Activated naive CD4-positive, alpha-beta T cell treated with anti-CD3 and anti-CD28 coated beads, Interleukin-2, amount 50 U/mL, for 24 hours (primary cell): Measurements from ENCODE around the gene OR2F2.

ENCODE experiments used
- H3K27ac Mint-ChIP-seq: one replicate; pipeline ENCODE4 v1.8.0; 2021; ENCODE audit warnings: mild to moderate bottlenecking, mixed read lengths
- H3K27me3 Mint-ChIP-seq: one replicate; pipeline ENCODE4 v1.8.0; 2021; ENCODE audit warnings: mixed read lengths
- H3K36me3 Mint-ChIP-seq: one replicate; pipeline ENCODE4 v1.8.0; 2021; ENCODE audit warnings: mixed read lengths
- H3K4me1 Mint-ChIP-seq: one replicate; pipeline ENCODE4 v1.8.0; 2021; ENCODE audit warnings: mixed read lengths
- H3K4me3 Mint-ChIP-seq: one replicate; pipeline ENCODE4 v1.8.0; 2021; ENCODE audit warnings: mild to moderate bottlenecking, mixed read lengths
- H3K9me3 Mint-ChIP-seq: one replicate; pipeline ENCODE4 v1.8.0; 2021; ENCODE audit warnings: mixed read lengths

OR2F2 gene

DNA sequence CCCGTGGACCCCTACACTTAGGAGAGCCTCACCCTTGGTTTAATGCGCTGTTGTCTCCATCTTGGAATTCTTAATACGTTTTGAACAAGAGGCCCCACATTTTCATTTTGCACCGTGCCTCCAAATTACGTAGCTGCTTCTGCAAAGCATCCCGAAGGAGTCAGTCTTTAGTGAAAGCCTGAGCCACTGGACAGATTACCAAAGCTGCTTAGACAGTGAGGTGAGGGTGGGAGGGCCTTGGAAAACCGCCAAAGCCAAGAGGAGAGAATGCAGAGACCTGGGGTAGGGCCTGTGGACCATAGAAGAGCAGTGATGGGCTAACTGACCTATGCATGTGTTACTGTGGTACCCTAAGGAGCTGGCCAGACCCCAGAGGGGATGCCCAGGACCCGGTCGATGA, 28.9 kb upstream of the OR2F2 start:
- H3K36me3 Mint-ChIP-seq: no peaks in the 10 kb centered on the region

DNA sequence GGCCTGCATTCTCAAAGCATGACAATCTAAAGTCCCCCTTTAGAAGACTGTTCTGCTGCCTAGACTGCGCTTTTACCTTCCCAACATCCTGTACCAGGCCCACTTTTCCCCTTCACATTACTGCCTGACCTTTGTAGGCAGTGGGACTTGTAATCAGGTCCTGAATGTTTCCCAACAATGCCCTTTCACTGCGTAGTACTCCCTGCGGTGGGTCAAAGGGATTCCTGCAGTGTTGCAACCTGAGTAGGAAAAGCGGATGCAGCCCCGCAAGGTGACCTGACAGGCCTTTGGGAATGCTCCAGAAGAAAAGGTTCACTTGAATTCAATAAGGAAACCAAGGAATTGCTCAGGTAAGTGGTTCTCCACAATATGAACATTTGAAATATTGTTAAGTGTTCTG, 28.1 kb upstream of the OR2F2 start:
- H3K27me3 Mint-ChIP-seq: no peaks in the 10 kb centered on the region
- peaks cover 4% of the 10 kb centered on the region for H3K4me1 Mint-ChIP-seq
- no peaks in the 10 kb centered on the region for H3K9me3 Mint-ChIP-seq
- no peak overlapping the region for H3K4me3 Mint-ChIP-seq
- no peak overlapping the region for H3K27ac Mint-ChIP-seq
- H3K36me3 Mint-ChIP-seq: no peaks in the 10 kb centered on the region

More for the DNA sequence above, 28.9 kb upstream of the OR2F2 start:
- Mint-ChIP-seq H3K9me3 (no peaks in the 10 kb centered on the region), H3K4me3 (no peak overlapping the region), H3K27ac (no peak overlapping the region), H3K27me3 (no peaks in the 10 kb centered on the region), H3K4me1 (peaks cover 9% of the 10 kb centered on the region)

DNA sequence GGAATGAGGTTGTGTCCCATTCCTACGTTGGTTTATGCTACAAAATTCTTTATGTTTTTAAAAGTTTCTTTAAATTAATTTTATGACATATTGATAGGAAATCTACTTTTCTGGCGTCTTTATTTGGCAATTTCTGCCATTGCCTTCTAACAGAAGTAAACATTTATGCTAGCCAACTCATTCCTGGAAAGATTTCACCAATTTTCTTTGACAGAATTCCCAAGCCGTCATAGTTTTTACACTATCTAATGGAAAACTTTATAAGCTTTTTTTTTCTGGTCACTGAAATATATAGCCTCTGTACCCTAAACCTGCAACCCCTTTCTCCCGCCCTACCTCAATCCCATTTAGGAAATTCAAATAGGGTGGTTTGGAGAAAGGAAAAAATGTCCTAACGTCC, 26.9 kb upstream of the OR2F2 start:
- Mint-ChIP-seq H3K4me3 (no peak overlapping the region), H3K36me3 (no peaks in the 10 kb centered on the region), H3K27me3 (no peaks in the 10 kb centered on the region), H3K4me1 (no peaks in the 10 kb centered on the region), H3K9me3 (no peaks in the 10 kb centered on the region), H3K27ac (no peak overlapping the region)

DNA sequence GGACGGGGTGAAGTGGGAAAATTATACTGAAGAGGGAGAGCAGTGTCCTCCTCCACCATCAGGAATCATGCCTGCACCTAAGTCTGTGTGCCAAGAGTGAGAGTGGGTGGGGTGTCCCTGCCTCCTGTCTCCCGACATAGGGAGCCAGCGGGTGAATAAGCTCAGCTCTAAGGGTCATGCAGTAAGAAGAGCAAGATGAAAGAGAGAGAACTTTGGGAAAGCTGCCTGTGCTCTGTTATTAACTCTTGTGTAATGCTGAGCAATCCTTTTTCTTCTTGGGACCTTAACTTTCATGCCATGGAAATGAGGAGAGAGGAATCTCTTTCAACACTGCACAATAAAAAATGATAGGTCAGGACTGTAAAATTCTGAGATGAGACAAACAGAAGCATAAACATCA, 25.2 kb upstream of the OR2F2 start:
- no peaks in the 10 kb centered on the region for H3K9me3 Mint-ChIP-seq
- no peaks in the 10 kb centered on the region for H3K4me1 Mint-ChIP-seq
- H3K27me3 Mint-ChIP-seq: no peaks in the 10 kb centered on the region
- H3K4me3 Mint-ChIP-seq: no peak overlapping the region
- H3K27ac Mint-ChIP-seq: no peak overlapping the region
- no peaks in the 10 kb centered on the region for H3K36me3 Mint-ChIP-seq

DNA sequence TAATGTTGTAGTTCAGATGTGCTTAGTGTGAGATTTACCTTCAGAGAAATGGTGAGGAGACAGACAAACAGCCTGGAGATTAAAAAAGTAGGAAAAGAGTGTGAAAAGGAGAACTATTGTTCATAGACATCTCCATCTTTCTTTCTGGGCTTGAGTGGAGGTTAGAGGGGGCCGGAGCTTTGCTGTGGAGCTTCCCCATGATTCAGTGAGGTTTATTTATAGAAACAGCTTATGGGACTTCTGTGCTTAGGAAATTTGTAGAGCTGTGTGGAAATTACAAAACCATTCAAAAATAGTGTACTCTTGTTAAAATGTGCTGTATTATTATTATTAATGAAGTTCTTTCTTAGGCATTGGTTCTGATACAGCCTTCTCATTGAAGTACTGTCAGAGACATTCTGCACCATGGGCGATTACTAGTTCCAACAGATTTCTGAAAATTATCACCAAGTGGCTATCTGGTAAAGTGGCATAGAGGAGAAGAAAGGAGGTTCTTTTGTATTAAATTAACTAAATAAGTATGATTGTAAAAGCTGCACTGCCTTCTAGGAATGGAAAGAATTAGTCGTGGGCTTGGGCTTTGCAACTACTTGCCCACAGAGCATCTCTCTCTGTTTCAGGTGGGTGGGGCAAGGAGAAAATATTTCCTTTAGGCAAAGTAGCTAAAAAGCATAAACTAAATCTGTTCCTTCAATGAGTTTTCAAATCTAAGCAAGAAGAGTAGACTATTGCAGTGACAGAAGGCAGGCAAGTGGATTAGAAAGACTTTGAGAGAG, 24.4 kb upstream of the OR2F2 start:
- peaks cover 2% of the 10 kb centered on the region for H3K27me3 Mint-ChIP-seq
- H3K9me3 Mint-ChIP-seq: no peaks in the 10 kb centered on the region

DNA sequence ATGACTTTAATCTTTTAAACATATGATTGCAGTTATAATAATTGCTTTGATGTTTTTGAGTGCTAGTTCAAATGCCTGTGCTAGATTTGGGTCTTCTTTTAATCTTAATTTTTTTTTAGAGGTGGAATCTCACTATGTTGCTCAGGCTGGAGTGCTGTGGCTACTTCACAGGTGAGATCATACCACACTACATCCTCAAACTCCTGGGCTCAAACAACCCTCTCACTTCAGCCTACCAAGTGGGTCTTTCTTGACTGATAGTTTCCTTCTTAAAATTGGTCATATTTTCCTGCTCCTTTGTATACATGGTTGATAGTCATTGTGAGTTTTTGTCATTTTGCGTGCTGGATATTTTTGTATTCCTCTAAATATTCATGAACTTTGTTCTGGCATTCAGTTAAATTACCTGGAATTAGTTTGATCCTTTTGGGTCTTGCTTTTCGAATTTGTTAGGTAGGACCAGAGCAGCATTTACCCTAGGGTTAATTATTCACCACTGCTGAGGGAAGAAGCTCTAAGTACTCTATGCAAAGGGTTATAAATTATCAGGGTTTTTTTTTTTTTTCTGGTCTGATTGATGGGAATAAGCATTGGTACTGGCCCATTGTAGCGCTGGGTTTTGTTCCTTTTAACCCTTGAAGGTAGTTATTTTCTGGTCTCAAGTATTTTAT, 21.0 kb upstream of the OR2F2 start:
- no peaks in the 10 kb centered on the region for H3K9me3 Mint-ChIP-seq
- peaks cover 8% of the 10 kb centered on the region for H3K27me3 Mint-ChIP-seq
- H3K27ac Mint-ChIP-seq: no peak overlapping the region

More for the DNA sequence above, 24.4 kb upstream of the OR2F2 start:
- Mint-ChIP-seq H3K4me3 (no peak overlapping the region), H3K4me1 (no peaks in the 10 kb centered on the region), H3K27ac (no peak overlapping the region), H3K36me3 (no peaks in the 10 kb centered on the region)

DNA sequence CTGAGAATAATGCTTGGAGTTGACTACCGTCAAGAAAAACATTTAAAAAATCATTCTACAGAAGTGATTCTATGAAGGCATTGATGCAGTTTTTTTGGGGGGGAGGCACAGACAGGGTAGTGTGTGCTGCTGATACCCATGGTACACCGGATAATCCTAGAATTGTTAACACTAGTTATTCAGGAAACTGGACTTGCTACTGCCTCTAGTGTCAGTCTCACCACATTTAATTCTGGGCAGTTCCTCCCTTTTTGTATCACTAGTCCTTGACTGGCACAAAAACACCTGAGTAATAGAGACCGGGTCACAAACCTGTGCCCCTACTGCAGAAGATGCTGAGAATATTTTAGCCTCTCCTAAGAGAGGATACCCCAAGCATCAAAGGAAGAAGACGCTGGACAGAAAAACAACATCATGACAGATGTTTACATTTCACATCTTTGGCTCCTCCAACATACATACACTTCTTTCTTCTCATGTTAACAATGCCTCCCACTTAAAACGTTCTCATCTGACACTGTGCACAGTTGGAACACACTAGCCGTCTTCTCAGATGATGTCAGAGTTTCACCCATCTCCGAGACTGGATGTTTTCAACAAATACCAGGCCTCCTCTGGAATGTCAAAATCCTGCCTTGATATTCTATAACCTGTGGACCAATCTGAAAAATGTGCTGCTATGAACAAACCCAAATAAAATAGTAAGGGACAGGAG, 19.9 kb upstream of the OR2F2 start:
- Mint-ChIP-seq H3K4me3 (no peak overlapping the region), H3K36me3 (no peaks in the 10 kb centered on the region), H3K27ac (no peak overlapping the region), H3K4me1 (no peaks in the 10 kb centered on the region), H3K9me3 (no peaks in the 10 kb centered on the region), H3K27me3 (peaks cover 11% of the 10 kb centered on the region)

More for the DNA sequence above, 21.0 kb upstream of the OR2F2 start:
- Mint-ChIP-seq H3K4me3 (no peak overlapping the region), H3K36me3 (no peaks in the 10 kb centered on the region), H3K4me1 (no peaks in the 10 kb centered on the region)

DNA sequence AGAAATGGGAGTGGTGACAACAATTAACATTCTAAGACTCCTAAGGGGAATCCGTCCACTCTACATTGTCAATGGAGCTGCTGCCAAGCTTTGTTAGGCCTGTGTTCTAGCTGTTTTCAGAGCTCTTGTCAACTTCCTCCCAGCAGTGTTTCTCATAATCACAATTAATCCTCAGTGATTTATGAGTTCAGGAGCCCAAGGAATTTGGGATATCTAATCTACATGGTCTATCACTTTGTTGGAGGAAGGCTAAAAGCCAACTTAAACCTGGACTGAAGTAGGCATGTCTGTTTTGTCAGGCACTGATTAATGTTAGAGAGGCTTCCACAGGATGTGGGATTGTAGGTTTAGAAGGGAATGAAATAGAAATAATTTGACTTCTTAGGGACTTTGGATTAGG, 10.2 kb upstream of the OR2F2 start:
- Mint-ChIP-seq H3K4me3 (no peak overlapping the region), H3K27me3 (peaks cover 16% of the 10 kb centered on the region), H3K36me3 (no peaks in the 10 kb centered on the region), H3K4me1 (no peaks in the 10 kb centered on the region), H3K9me3 (no peaks in the 10 kb centered on the region), H3K27ac (no peak overlapping the region)

DNA sequence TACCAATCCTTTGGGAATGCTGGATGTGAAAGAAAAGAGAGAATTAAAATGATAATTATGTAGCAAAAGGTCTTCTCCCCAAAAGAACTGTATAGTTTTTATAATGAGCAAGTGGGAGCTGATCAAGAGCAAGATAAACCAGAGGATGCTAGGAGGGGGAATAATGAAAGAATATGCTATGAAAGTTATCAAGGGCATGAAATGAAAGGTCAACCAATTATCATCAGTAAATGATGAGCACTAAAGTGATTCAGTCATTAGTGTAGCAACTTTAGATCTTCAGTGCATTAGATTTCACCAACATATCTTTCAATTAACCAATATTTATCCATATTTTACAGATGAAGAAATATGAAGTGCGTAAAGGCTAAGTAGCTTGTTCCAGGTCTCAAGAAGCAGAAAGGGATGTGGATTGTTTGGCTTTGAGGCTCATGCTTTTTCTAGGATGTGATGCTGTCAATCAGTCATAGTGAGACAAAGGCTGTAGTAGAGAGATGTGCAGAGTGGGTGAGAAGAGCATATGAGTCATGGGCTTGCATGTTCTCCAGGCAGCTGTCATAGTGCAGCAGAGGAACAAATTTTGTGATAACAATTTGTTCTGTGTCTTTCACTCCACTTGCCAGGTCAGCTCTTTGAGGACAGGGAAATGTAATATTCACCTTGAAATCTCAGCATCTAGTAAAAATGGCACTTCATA, 5.7 kb upstream of the OR2F2 start:
- Mint-ChIP-seq H3K27ac (no peak overlapping the region), H3K27me3 (no peaks in the 10 kb centered on the region), H3K36me3 (no peaks in the 10 kb centered on the region), H3K4me1 (no peaks in the 10 kb centered on the region), H3K9me3 (no peaks in the 10 kb centered on the region), H3K4me3 (no peak overlapping the region)

DNA sequence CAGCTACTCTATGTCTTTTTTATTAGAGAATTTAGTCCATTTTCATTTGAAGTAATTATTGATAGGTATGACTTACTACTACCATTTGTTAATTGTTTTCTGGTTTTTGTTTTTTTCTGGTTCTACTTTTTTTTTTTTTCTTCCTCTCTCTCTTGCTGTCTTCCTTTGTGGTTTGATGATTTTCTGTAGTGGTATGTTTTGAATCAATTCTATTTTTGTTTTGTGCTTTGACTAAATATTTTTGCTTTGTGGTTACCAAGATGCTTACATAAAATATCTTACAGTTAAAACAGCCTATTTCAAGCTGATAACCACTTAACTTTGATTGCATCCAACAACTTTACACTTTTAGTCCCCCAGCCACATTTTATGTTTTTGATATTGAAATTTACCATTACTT, 3.3 kb upstream of the OR2F2 start:
- Mint-ChIP-seq H3K4me3 (no peak overlapping the region), H3K4me1 (no peaks in the 10 kb centered on the region), H3K9me3 (no peaks in the 10 kb centered on the region), H3K27me3 (no peaks in the 10 kb centered on the region), H3K27ac (peak overlapping the region; percentile 1), H3K36me3 (no peaks in the 10 kb centered on the region)

DNA sequence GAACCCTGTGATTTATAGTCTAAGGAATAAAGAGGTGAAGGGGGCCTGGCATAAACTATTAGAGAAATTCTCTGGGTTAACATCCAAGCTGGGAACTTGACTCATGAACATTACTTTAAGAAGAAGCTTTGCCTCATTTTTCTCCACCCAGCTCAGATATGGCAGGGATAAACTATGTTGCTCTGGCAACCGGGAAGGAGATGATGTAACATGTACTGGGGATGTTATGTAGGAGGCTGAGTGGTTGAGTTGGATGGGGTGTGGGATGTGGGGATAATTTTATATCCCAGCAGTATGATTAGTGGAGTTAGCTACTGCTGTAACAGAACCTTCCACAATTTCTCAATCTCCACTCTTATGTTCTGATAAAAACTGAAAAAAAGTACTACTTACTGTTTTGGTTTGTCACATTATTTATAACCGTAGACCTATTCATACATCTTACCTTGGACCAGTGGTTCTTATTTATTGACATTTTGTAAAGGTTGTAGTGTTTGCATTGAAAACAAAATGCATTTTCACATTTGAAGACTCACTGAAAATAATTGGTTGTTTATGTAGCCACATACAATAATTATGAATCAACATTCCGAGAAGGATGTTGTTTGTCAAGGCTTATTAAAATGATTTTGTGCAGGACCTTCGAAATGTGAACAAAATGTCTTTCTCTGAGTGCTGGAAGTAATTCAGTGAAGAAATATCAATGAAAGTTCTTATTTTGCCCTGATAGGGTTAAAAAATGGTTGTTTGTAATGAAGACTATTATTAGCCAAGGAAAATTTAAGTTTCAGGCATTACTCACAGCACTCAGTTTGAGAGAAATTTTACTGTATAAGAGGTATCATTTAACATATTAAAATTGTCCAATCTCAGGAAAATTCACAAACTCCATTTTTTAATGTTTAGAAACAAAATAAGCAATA, 1.3 kb downstream of the OR2F2 start:
- H3K9me3 Mint-ChIP-seq: no peaks in the 10 kb centered on the region
- no peak overlapping the region for H3K4me3 Mint-ChIP-seq
- no peaks in the 10 kb centered on the region for H3K4me1 Mint-ChIP-seq
- peaks cover 4% of the 10 kb centered on the region for H3K27me3 Mint-ChIP-seq
- H3K27ac Mint-ChIP-seq: no peak overlapping the region
- H3K36me3 Mint-ChIP-seq: no peaks in the 10 kb centered on the region

DNA sequence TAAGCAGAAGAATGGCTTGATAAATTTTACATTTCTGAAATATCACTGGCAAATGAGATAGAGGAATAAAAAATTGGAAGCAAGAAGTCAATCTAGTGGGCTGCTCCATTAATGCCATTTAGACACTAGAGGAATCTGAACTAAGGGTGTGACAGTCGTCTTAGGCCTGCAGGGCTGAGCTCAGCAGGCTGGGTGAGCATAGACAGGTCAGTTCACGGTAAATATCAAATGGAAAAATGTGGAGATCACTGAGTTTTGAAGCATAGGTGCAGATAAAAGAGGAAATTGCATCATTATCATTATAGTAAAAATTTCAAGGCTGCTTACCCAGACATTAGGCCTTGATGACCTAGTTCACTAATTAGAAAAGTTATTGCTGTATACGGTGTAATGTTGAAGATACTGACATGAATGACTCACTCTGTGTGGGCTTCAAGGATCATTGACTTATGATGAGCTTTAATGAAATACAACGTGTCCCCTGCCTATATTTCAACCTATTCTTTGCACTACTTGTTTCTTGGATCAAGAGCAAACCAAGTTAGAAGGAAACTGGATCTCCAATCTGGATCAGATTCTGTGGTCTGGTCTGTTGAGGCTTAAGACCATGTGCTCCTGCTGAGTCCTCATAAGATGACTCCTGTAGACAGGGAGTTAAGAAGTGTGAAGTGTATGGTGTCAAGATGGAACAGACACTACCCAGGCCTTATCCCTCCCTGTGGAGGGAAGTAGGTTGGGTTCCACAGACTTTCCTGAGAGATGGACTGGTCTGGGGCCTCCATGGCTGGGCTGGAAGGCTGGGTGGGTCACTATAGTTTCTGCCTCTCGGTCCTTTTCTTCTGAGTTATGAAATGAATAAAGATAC, 3.6 kb downstream of the OR2F2 start:
- H3K4me3 Mint-ChIP-seq: no peak overlapping the region
- no peaks in the 10 kb centered on the region for H3K4me1 Mint-ChIP-seq
- no peak overlapping the region for H3K27ac Mint-ChIP-seq
- peaks cover 7% of the 10 kb centered on the region for H3K27me3 Mint-ChIP-seq
- H3K36me3 Mint-ChIP-seq: no peaks in the 10 kb centered on the region
- no peaks in the 10 kb centered on the region for H3K9me3 Mint-ChIP-seq

DNA sequence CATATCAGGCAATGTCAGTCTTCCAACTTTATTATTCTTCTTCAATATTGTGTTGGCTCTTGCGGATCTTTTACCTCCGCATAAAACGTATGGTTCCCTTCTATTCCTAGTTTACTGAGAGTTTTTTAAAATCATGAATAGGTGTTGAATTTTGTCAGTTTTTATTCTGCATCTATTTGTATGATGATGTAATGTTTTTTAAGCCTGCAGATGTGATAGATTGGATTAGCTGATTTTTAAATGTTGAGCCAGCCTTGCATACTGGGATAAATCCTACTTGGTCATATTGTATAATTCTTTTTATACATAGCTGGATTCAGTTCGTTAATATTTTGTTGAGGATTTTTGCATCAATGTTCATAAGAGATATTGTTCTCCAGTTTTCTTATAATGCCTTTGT, 10.4 kb downstream of the OR2F2 start:
- H3K36me3 Mint-ChIP-seq: peaks cover 4% of the 10 kb centered on the region
- H3K4me1 Mint-ChIP-seq: no peaks in the 10 kb centered on the region
- H3K27ac Mint-ChIP-seq: no peak overlapping the region
- no peak overlapping the region for H3K4me3 Mint-ChIP-seq
- peaks cover 25% of the 10 kb centered on the region for H3K27me3 Mint-ChIP-seq
- H3K9me3 Mint-ChIP-seq: no peaks in the 10 kb centered on the region

DNA sequence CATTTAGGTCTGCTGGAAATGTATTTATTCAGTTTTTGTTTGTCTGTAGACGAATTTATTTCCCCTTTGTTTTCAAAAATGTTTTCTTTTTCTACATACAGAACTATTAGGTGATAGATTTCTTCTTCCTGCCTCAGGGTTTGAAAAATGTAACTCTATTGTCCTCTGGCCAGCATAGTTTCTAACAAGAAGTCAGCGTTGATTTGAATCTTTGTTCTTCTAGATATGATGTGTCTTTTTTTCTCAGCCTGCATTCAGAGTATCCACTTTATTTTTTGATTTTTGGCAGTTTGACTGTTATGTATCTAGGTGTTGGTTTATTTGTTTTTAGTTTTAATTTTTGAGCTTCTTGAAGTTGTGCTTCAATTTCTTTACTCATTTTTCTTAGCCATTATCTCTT, 12.1 kb downstream of the OR2F2 start:
- peaks cover 4% of the 10 kb centered on the region for H3K36me3 Mint-ChIP-seq
- H3K9me3 Mint-ChIP-seq: no peaks in the 10 kb centered on the region
- H3K27me3 Mint-ChIP-seq: peaks cover 25% of the 10 kb centered on the region
- H3K27ac Mint-ChIP-seq: no peak overlapping the region
- H3K4me1 Mint-ChIP-seq: no peaks in the 10 kb centered on the region
- no peak overlapping the region for H3K4me3 Mint-ChIP-seq
